ENCODE data around the gene SGCD.

SGCD gene

DNA sequence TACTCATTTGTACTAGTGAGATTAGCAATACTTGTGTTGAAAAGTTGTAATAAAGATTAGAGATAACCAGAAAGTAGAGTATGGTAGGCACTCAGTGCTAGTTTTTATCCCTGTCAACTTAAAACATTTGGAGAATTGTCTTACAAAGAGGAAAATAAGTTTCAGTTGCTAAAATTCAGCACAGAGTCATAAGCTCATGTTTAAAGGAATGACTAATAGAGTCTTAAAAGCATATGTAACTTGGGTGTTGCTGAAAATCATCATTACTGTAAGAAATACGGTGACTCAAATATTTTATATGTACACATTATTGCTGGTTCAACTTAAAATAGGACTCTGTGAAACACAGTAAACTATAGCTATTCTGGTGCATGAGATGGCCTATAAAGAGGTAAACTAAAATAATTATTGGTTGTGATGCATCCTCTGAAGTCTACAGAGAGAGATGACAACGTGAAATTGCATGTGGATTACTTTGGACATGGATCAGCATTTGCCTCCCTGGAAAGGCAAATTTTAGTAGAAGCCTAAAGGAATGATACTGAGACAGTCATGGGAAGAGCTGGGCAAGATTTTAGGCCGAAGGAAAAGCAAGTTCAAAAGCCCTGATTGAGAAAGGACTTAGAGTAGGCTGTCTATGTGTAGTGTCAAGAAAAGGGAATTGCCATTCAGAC, 34.6 kb downstream of the SGCD start:
- no peak for DNase-seq (ENCODE audit: low spot score)

DNA sequence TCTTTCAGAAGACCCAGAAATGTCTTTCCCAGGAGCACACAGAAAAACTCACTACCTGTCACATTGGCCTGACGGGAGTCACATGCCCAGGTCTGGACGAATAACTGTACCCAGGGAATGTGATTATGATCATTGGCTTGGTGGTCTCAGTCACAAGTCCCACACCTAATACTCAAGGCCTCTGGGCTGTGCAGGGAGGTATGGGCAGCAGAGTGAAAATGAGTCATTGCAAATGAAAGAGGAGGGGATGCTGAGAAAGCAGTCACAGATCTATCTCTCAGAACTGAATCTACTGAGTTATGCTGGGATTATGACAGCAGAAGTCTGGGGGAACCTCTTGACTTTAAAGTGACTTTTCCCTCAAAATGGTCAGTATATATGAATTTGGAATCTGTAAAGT, 36.9 kb downstream of the SGCD start:
- DNase-seq (ENCODE audit: low spot score), result no peak

DNA sequence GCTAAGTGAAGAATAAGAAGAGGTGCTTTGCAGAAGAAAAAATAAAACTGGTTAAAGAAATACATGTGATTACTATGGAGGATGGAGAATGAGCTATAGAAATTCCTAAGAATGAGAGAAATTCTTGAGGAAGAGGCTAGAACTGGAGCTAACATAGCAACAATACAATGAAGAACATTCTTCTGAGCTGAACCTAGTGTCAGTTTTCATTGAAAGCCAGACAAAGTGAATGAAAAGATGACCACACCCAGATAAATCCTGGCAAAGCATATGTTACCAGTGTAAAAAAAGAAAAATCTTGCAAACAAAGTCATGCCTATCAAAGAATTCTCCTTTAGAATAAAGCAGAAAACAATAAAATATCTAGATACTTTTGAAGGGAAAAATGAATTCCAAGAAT, 39.6 kb downstream of the SGCD start:
- DNase-seq (ENCODE audit: low spot score), result no peak

DNA sequence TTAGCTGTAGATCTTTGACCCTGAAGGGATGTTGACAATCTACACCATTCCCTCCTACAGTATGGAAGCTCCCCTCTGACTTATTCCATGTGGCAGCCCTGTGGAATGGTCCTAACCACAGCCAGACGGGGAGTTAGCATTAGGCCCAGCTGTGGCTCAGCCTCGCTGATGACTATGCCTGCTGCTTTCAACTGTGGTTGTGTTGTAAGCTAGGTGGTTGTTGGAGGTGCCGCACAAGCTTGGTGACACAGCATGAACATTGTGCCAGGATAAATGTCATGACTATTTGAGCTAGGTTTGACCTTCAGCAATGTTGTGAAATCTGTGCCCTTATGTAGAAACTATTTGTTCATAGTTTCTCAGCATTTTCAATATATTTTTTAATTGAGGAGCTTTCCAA, 40.6 kb downstream of the SGCD start:
- no peak for DNase-seq (ENCODE audit: low spot score)

DNA sequence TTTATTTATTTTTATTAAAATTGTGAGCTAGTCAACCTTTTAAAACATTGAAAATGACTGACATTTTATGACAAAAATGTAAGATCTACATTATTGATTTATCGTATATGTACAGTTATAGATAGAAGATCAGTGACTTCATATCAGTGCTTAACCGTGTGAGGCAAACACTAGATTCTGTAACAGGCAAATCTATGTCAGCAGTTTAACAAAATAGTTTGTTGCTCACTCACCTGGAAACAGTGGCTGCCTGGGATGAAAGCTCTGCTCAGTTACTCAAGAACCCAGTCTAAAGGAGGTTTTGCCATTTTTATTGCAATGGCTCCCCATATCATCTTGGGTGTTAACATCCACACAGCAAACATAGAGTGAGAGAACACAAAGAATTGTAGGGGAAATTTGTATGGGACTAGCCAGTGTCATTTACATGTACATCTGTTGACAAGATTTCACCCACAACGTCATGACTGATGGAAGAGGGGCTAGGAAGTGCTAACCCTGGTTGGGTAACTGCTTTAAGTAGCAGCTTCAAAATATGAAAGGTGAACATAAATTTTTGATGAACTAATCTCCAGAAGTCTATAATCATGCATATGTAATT, 49.0 kb downstream of the SGCD start:
- no peak for DNase-seq (ENCODE audit: low spot score)

DNA sequence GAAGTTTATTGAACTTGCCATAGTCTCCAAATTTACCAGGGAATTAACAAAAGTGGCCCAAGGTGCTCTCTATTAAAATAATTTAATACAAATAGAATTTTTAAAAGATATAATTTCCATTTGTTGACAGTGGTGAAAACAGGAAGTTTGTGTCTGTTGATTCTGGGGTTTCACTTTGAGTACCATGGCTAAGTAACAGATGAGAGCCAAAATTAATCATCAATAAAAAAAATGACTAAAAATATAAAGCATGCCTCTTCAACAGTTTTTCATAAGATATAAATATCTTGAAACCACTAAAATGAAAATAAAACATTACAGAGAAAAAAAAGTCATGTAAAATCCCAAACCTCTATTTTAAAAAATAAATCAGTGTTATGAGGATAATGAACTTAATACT, 49.8 kb downstream of the SGCD start:
- no peak for DNase-seq (ENCODE audit: low spot score)

DNA sequence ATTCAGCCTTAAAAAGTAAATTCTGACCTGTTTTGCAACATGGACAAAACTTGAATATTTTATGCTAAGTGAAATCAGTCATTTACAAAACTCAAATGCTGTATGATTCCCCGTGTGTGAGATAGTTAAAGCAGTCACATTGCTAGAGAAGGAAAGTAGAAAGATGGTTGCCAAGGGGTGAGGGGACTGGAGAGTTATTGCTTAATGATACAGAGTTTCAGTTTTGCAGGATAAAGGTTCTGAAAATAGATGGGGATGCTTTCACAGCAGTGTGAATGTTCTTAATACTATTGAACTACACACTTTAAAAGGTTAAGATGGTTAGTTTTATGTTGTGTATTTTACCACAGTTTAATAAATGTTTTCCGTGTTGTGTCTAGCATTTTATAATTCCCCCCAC, 51.2 kb downstream of the SGCD start:
- DNase-seq (ENCODE audit: low spot score), result no peak

DNA sequence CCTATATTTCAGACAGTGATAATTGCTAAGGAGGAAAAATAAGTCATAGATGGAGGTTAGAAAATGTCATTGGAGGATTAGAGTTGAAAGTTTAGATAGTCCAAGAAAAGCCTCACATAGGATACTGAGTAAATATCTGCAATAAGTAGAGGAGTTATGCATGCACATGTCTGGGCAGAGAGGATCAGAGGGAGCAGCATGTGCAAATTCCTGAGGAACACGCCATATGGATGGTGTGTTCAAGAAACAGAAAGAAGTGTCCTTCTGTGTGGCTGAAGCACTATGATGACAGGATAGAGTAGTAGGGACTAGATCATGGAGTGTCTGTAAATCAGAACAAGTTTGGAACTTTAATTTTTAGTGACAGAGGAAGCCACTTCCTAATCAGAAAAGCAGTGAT, 52.2 kb downstream of the SGCD start:
- no peak for DNase-seq (ENCODE audit: low spot score)

DNA sequence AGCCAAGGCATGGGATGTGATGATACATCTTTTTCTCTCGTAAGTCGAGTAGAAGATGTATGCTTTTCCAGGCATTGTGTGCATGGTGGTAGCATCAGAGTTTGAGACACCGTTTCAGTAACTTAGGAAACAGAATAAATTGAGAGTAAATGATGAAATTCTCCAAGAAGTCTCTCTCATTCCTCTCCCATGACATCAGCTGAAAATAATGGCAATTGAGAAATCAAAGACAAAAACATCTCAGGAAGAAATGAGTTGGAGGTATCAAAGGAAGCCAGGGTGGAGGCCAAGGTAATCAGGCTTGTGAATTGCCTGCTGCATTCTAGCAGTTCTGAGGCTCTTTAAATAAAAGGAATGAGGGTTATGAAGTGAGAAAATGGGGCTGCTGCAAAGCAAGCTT, 53.9 kb downstream of the SGCD start:
- no peak for DNase-seq (ENCODE audit: low spot score)

DNA sequence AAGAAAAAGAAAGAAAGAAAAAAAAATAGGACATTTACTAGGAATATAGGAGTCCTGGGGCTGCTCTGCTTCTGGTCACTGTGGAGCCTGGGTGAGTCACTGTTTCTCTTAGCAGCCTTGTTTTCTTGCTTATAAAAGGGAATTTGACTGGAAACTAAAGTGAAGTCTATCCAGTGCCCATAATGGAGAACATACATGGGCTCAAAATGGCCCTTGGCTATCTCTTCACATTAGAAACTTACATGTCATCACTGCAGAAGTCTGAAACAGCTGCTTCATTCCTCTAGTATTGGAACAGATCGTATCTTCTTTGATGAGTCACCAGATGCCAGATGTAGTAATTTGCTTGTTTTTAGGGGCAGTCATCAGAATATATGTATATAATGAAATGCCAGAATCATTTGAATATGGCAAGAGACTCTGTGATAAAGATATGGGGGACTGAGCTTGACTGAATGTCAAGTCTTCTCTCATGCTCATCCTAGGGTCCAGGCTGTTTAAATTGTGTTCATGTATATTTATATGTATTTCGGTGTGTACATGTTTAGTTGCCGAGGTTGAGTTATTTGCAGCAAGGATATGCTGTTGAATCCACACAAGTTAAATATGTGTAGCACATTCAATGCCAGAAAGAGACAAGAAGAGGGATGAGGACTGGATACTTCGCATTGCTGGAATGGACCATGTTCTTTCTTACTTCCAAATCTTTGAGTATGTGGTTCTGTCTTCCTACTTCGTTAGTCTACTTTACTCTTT, 56.7 kb downstream of the SGCD start:
- no peak for DNase-seq (ENCODE audit: low spot score)

DNA sequence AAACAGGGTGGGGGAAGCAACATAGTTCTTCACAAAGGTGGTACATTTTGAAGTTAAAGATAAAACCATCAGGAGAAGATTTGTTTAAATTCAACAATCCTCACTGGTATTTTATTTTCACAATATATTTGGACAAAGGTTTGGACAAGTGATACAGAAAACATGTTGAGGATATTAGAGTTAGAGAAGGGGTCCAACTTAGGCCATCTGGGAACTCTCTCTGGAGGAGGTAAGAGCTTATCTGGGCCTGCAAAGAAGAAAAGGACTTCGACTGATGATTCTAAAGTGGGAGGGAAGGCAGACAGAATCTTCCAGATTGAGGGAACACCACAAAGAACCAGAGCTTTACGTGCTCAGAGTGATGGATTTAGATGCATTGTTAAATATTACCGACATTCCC, 58.5 kb downstream of the SGCD start:
- DNase-seq (ENCODE audit: low spot score), result no peak

DNA sequence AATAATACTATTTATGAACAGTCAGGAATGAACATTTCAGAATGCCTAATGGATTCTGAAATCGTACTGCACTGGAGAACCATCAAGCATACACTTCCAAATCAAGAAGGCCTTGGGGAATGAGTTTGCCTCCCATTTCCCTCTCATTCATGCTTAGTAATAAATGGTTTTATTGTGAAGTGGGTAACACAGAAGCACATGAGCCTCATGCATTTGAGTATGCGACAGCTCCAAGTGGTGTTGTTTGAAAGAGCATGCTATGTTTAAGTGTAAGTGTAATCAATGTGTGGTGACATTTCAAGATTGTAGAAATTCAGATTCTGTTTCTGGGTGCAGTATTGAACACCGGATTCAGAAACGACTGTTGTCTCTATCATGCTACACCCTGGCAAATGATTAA, 60.0 kb downstream of the SGCD start:
- DNase-seq (ENCODE audit: low spot score), result no peak

DNA sequence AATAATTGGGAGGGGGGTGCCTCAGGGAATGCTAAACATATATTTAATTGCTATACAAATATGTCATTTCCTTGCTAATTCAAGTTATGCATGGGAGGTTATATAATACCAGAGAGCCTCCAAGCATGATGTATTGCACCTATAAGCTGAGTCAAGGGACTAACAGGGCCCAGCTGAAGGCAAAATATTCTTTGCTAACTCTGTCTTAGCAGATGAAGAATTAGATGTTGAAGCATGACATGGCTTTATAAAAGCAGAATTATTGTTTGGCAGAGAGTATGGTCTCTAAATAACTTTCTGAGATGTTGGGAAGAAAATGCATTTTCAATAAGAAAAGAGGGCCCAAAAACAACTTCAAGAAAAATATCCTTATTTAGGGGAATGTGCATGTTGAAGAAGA, 60.4 kb downstream of the SGCD start:
- no peak for DNase-seq (ENCODE audit: low spot score)

DNA sequence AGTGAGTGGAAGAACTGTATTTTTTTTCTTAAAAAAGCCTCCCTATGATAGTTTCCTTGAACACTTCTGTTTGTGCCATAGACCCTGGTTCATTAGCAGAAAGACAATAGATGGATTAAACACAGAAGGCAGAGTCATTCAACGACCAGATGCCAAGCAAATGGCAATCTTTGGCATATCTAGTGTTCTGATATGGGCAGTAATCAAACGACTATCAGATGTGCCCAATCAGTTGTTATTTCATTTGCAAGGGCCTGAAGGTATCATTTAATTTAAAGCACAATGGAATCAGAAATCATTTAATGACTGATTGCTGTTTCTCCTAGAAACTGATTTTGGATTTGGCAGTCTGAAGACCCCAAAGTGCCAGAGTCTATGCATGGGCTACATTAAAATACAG, 61.3 kb downstream of the SGCD start:
- DNase-seq (ENCODE audit: low spot score), result no peak

DNA sequence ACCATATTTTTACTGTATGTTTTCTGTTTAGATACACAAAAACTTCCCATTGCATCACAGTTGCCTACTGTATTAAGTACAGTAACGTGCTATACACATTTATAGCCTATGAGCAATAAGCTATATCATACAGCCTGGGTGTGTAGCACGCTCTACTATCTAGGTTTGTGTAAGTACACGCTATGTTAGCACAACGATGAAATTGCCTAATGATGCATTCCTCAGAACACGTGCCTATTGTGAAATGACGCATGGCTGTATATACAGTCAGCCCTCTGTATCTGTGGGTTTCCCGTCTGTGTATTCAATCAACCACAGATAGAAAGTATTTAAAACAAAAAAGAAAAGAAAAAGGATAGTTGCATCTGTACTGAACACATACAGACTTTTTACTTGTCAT, 64.2 kb downstream of the SGCD start:
- DNase-seq (ENCODE audit: low spot score), result no peak

DNA sequence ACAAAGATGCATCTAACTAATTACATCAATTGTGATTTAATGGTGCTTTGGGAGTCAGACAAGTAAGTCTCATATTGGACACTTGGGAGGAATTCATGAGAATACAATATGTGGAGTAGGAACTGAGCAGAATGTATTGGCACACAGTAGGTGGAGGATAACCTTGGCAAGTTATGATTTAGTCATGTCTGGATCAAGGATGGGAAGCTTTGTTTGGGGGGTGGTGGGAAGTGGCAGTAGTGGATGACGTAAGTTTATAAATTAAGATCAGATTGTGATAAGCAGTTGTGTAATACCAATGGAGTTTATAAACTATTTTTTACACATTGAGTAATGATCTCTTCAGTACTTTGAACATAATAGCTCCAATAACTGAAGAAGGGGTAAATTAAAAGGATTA, 67.0 kb downstream of the SGCD start:
- DNase-seq (ENCODE audit: low spot score), result no peak

DNA sequence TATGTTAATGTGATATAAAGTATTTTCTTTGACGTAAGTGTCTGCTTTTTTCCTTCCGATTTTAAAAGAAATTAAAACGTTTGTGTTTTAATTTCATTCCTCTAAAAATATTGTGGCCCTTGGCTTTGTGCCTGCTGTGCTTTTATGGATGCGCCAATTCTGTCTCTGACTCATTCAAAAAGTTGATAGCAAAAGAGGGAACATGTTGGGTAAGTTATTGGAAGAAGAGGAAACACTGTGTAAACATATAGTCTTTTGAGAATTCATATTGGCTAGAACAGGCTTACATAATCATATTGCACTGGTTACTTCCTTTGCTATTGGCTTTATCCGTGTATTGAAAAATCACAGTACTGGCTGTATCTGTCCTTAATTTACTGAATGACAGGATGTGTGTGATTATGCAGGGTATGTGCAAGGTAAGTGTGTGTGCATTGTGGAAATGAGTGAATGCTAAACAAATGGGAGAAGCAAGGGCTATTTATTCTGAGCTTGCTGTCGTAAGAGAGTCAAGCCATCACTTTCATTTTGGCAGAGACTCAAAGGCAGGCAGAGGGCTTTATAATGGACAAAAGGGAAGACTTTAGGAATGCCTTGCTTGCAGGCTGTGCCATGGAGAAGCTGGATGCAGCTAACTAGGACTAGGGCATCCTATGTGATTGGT, 67.8 kb downstream of the SGCD start:
- DNase-seq (ENCODE audit: low spot score), result no peak

DNA sequence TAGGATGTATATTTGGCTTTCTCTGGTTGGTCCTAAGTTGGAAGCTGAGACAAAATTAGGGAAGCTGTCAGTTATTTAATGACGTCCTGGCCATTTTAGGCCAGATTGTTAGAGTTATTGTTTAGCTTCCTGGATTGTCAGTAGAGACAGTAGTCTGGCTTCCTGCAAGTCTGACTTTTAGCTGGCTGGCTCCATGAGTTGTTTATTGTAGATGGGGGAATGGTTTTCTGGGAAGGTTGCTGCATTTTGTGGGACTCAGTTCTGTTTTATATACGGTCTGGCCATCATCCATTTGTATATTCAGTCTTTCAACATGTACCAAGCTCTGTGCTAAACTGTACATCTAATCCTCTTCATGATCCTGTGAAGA, 68.3 kb downstream of the SGCD start:
- DNase-seq (ENCODE audit: low spot score), result no peak

DNA sequence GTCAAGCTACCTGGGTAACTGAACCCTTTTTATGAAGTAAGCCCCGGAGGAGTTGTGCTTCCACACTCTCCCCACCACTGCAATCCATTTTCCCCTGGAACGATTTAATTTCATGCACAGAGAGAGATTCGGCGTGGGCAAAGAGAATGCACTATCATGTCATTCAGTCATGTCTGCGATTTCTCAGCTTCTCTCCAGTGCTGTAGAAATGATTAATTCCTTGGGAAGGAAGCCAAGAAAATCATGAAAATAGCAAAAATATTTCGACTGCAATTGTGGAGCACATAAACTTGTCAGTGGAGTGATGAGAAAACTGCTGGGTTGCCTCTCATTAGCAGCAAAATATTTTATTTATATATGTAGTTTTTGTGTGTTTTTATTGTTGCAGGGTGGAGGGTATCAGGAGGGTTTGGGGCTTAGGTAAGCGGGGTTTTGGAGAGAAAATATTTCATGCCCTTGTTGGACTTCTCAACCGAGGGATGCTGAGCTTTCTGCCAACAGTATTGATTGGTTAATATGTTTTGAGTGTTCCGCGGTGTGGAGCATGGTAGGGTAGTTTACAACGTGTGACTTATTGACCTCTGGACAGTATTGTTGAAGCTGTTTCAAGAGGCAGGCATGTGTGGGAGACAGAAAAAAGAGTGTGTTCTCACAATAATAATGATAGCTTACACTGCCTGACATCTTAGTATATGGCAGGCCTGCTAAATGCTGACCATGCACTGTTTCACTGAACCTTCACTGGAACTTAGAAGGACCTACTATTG, 69.3 kb downstream of the SGCD start:
- DNase-seq (ENCODE audit: low spot score), result no peak

DNA sequence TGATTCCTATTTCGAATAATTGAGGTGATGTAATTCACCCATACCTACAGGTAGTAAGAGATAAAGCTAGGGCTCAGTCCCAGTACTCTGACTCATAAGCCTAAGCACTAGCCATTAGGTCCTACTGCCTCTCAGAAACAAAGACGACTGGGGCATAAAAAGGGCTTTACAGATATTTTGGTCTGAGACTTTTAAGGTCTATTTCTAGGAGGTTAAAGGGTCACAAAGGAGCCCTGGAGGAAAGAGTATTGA, 69.8 kb downstream of the SGCD start:
- DNase-seq (ENCODE audit: low spot score), result no peak

DNA sequence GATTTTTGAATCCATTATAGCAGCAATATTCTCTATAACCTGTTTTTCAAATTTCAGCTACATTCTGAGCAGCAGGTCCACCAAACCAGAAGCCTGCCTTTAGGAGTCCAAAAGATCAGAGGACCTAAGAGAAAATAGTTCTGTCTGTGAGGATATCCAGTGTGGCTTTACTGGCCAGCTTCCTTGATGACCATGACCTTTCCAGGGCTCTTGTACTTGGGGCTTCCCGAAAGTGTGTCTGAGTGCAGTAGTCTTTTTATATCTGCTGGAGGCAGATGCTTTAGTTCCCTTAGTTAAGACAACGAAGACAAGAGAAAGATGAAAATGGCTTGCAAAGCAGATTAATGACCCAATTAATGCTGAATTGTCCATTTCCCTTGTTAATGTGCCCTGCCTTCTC, 72.4 kb downstream of the SGCD start:
- no peak for DNase-seq (ENCODE audit: low spot score)

DNA sequence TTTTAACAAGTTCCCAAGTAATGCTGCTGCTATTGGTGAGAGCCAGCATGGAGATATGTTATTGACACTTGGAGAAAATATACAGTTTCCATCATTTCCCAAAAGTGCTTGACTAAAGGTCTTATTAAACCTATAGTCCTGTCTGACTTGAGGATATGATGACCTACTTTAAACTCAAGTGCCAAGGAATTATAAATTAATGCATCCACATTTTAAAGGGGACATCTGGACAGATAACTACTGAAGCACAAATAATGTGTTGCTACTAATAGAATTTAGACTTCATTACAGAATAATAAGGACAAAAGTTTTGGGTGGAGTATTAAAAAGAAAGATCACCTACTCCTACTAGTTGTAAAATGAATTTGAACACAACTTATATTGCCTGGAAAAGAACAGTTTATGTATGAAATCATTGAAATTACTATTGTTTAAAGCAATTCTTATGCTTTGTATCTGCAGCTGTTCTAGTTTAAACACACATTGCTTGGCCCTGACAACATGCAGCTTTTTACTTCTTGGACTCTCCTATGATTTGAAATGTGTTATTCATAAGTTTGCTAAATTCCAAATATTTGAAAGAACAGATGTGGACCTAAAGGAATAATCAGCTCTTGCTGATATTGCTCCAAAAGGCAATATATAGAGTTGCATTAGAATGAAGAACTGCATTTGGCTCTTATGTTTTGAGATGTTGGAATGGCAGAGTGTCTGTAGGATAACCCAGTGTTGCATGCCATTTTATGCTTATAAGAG, 73.4 kb downstream of the SGCD start:
- DNase-seq (ENCODE audit: low spot score), result no peak

All from hematopoietic multipotent progenitor cell treated with erythropoietin and hydrocortisone succinate and interleukin-3 and kit ligand, for 17 days (in vitro differentiated cells).